Epidermal melanocyte (primary cell): ENCODE results near the gene AGPAT3.

Source experiments
- DNase-seq: peaks from one replicate; pipeline ENCODE4 v3.0.0; 2011; ENCODE audit warnings: low spot score; ENCODE audit not compliant: insufficient read length

Gene AGPAT3

DNA sequence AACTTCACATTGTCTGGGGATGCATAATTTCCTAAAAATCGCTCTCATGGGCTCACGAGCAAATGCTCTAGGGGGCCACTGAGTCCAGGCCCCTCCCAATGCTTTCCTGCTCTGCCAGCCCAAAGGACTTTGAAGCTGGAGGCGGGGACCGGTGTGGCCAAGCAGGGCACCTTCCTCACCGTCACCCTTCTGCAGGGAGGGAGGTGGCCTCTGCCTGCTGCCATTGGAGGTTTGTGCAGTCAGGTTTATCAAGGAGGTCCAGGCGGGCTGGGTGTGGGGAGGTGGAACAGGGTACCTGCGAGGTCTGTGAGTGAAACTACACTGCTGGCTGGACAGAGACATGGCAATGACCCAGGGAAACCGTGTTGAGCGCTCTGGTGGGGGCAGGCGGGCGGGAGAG is 89.0 kb downstream of the AGPAT3 start:
- DNase-seq, result no peak

DNA sequence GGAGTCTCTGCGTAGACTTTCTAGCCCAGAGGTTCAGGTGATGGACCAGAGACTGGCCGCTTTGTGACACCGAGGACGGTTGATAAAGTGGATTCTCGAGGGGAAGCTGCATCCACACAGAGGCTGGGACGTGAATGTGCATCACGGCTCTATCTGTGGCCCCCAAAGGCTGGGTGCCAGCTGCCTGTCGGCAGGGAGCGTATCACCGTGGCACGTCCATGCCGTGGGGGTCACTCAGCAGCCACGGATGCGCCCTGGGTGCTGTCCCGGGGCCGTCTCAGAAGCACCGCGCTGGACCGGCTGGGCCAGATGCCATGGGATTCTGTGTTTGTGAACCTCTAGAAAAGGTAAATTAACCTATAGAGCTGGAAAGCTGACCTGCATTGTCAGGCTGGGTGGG is 89.9 kb downstream of the AGPAT3 start:
- DNase-seq, result no peak

GRCh38 chr21:43956019-43956669 is 91.1 kb downstream of the AGPAT3 start:
- no peak for DNase-seq

- DNase-seq, result no peak
Observed at GRCh38 chr21:43956670-43957035, 91.6 kb downstream of the AGPAT3 start.

DNA sequence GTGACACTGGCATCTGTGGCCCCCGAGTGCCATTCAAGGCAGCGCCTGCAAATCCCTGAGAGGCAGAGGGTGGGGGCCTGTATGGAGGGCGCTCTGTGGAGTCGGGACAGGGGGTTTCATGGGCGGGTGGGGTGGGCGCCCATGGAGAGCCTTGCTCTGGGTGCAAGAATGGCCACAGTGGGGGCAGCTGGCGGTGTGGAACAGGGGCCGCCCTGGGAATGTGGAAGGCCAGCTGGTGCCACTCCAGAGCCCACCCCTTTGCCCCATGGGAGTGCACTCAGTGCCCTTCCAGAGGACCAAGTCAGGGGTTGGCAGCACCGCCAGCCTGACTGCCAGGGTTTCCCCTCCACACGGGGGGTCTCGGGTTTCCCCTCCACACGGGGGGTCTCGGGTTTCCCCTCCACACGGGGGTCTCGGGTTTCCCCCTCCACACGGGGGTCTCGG is 92.1 kb downstream of the AGPAT3 start:
- no peak for DNase-seq

DNA sequence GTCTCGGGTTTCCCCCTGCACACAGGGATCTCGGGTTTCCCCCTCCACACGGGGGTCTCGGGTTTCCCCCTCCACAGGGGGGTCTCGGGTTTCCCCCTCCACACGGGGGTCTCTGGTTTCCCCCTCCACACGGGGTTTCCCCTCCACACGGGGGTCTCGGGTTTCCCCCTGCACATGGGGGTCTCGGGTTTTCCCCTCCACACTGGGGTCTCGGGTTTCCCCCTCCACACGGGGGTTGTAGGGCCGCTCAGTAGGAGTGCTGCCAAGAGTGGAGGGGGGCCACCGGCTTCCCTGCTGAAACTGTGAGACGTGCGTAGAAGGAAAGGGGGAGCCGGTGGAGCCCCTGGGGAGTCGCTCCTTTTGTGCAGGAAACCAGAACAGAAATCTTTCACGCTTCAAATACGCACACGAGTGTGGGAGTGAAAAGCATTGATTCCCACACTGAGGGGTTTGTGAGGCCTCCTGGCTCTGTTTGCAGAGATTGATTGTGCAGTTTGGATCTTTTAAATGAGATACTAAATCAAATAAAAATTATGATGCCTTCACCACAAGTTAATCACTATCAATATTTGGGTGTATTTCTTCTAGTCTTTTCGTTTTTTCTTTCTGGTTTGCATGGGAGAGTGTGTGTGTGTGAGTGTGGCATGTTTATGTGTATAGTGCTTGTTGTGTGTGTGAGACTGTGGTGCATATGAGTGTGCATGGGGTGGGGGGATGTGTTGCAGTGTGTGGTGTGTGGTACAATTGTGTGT is 92.8 kb downstream of the AGPAT3 start:
- no peak for DNase-seq

- DNase-seq, result no peak
Observed at GRCh38 chr21:43958364-43959158, 93.5 kb downstream of the AGPAT3 start.

- no peak for DNase-seq
Observed at GRCh38 chr21:43959231-43960116, 94.5 kb downstream of the AGPAT3 start.

- DNase-seq, result no peak
Observed at GRCh38 chr21:43961382-43961909, 96.4 kb downstream of the AGPAT3 start.

DNA sequence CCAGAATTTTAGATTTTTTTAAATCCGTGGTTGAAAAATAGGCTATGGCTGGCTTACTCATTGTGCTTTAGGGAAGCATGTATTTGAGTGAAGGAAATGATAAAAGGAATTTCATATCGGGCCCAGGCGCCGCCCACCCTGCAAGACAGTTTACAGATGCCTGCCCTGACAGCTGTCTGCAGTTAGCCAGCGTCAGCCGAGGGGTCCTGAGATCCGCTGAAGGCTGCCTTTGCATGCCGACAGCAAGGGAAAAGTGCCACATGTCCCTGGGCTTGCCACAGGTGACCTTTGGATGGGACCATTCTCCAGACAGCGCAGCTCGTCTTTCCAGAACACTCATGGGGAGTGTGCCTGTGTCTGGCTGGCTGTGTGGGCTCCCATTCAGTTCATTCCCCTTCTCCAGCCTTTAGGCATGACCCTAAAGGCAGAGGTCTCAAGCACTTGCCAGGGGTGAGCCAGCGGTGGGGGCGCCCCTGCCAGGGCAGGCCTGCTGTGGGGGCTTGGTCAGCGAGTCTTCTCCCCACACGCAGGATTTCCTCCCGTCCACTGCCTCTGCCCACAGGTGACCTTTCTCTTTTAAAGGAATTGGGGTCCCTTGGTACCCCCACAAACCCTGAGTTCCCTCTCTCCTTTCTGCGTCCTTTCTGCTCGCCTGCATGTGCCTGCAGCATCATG is 101.0 kb downstream of the AGPAT3 start:
- DNase-seq, result no peak

DNA sequence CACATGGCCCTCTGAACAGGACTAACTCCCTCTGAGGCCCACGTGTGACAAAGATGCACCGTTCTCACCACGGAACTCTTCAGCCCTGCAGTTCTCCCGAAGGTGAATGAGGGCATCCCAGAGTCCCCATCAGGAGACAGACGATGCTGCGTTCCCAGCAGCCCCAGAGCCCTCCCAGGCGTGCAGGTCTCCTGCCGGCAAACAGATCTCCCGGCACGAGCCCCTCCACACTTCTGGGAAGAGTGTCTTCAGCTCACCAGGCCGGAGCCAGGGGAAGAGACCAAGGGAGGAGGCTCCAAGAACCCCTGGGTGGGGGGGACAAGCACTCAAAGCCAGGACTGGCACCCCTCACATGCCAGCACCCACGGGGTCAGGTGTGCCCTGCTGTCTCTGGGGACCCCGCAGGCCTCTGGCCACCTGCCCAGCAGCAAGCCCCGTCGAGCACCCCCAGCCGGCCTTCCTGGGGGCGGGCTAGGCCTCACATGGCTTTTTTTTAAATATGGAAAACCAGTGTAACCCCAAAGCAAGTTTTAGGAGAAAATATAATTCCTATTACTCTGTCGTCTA is 102.0 kb downstream of the AGPAT3 start:
- no peak for DNase-seq

GRCh38 chr21:43967981-43968380 is 103.0 kb downstream of the AGPAT3 start:
- DNase-seq, result no peak

GRCh38 chr21:43968410-43969114 is 103.5 kb downstream of the AGPAT3 start:
- no peak for DNase-seq

DNA sequence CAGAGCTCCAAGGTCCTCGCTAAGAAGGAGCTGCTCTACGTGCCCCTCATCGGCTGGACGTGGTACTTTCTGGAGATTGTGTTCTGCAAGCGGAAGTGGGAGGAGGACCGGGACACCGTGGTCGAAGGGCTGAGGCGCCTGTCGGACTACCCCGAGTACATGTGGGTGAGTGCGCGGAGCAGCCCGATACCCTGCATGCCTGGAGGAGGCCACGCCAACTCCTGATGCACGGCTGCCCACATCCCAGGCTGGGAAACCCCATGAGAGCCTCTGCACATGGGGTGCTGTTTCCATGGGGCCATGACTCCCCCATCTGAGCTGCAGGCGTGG is 104.1 kb downstream of the AGPAT3 start:
- DNase-seq, result no peak

- no peak for DNase-seq
Observed at GRCh38 chr21:43970551-43970950, 105.5 kb downstream of the AGPAT3 start.

GRCh38 chr21:43971201-43971991 is 106.4 kb downstream of the AGPAT3 start:
- DNase-seq, result no peak

DNA sequence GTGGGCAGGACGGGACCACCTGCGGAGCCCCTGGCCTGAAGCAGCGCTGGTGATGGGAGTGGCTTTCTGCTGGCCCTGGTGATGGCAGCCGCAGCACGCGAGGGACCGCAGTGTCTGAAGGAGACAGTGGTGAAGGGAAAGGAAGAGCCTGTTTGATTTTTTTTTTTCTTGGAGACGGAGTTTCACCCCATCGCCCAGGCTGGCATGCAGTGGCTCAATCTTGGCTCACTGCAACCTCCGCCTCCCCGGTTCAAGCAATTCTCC is 106.9 kb downstream of the AGPAT3 start:
- DNase-seq, result no peak

- no peak for DNase-seq
Observed at GRCh38 chr21:43972850-43973633, 108.0 kb downstream of the AGPAT3 start.

DNA sequence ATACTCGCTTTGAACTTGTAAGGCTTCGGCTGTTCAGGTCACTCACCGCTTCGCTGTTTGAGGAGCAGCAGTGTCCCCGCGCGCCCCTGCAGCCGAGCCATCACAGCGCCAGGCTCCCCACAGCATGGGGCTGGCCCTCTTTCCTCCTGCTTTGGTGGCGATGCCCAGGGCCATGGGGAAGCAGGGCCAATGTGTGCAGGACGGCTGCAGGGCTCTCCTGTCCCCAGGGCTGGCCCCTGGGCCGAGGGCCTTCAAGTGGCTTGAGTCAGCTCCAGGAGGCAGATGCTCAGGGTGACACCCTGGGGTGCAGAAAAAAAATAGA is 108.6 kb downstream of the AGPAT3 start:
- DNase-seq, result no peak
